ENCODE data around the gene C1orf50.

C1orf50 gene

DNA sequence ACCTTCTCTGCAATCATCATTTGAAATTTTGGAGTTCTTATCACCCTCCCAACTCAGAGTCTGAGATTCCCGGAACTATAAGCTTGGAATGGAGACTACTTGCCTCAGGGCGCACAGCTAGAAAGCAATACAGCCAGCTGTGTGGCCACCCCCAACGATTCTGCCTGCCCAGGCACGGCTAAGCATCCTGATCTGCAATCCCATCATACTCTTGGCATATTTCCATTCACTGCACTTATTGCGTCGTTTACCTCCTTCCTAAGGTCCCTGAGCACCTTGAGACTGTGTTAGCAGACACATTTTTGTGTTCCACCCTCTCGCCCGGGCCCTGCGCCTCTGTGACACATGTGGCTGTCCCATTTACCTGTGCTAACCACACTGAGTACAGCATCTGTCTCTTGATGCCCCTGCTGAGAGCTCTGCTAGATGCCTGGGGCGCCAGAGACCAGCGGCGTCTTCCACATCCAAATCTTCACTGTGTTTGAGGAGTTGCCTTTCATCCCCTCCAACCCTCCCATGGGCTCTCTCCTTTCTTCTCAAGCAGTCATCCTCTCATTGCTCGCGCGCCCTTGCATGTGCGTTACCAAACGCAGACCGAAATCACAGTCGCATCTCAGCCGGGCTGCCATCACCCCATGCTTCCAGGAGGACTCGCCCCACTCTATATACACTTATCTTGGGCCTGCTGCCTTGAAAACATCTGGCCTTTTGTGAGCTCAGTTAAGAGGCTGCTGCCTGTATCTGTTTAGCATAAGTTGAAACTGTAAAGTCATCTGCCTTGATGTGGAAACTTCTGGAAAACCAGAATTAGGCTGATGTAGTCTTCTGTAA is 23.5 kb upstream of the C1orf50 start:
- Histone ChIP-seq H3K36me3 (ENCODE audit: control insufficient read depth in 2 of 2, insufficient read depth in 1 of 2, low read length in 2 of 2) (peaks cover 0 to 32% of the 10 kb centered on the region in 2 experiments; a peak in 2 of 3 replicates), H3K27ac (ENCODE audit: extremely low read depth, low read depth, low read length) (no peak overlapping the region), H3K4me3 (ENCODE audit: low read depth, low read length) (no peak overlapping the region), H3K9me3 (ENCODE audit: control insufficient read depth, insufficient read depth, low read depth, low read length) (no peaks in the 10 kb centered on the region), H3K4me1 (ENCODE audit: control insufficient read depth, insufficient read depth, low read length) (no peaks in the 10 kb centered on the region)
- CTCF ChIA-PET = interaction anchor here (1.9 kb wide), 1 partner anchor 165 kb away, joined by 7 read pairs; no protein-coding TSS in a partner anchor
- POLR2A ChIA-PET = interaction anchor here (1.6 kb wide), 1 partner anchor 61 kb away, joined by 8 read pairs; the partner anchor contains the start of gene YBX1
- TF ChIP-seq ZBTB17 (tag by site-specific recombination; IDR thresholded peaks at IDR 0.05) (peak; percentile 73), ZNF561 (tag by site-specific recombination; IDR thresholded peaks at IDR 0.05; ENCODE audit: borderline replicate concordance) (no peak), ZNF214 (tag by site-specific recombination; IDR thresholded peaks at IDR 0.05; ENCODE audit: borderline replicate concordance) (no peak), ZNF354C (tag by site-specific recombination; IDR thresholded peaks at IDR 0.05; ENCODE audit: borderline replicate concordance, low read depth) (no peak), IKZF3 (tag by site-specific recombination; IDR thresholded peaks at IDR 0.05) (no peak), ZNF211 (tag by site-specific recombination; IDR thresholded peaks at IDR 0.05; ENCODE audit: low read depth) (no peak), KLF8 (tag by site-specific recombination; IDR thresholded peaks at IDR 0.05) (no peak), GLI2 (tag by site-specific recombination; IDR thresholded peaks at IDR 0.05; ENCODE audit: borderline replicate concordance, low read depth) (no peak), ZNF677 (tag by site-specific recombination; IDR thresholded peaks at IDR 0.05) (no peak), ZNF747 (tag by site-specific recombination; IDR thresholded peaks at IDR 0.05) (no peak), ZNF600 (tag by site-specific recombination; IDR thresholded peaks at IDR 0.05) (0 out of 2 replicates have a peak, but pooled peaks have one; percentile 20), ZNF843 (tag by site-specific recombination; IDR thresholded peaks at IDR 0.05) (no peak), GLIS1 (tag by site-specific recombination; IDR thresholded peaks at IDR 0.05) (peak; percentile 42; the same call in 1 of the 2 replicates), GLI4 (tag by site-specific recombination; IDR thresholded peaks at IDR 0.05) (no peak), ZIC2 (tag by site-specific recombination; IDR thresholded peaks at IDR 0.05) (peak; percentile 67)
- TF ChIP-seq, protein P1, sequence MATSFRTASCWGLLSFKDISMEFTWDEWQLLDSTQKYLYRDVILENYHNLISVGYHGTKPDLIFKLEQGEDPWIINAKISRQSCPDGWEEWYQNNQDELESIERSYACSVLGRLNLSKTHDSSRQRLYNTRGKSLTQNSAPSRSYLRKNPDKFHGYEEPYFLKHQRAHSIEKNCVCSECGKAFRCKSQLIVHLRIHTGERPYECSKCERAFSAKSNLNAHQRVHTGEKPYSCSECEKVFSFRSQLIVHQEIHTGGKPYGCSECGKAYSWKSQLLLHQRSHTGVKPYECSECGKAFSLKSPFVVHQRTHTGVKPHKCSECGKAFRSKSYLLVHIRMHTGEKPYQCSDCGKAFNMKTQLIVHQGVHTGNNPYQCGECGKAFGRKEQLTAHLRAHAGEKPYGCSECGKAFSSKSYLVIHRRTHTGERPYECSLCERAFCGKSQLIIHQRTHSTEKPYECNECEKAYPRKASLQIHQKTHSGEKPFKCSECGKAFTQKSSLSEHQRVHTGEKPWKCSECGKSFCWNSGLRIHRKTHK (tag by site-specific recombination; IDR thresholded peaks at IDR 0.05) = no peak
- TF ChIP-seq, protein P2, sequence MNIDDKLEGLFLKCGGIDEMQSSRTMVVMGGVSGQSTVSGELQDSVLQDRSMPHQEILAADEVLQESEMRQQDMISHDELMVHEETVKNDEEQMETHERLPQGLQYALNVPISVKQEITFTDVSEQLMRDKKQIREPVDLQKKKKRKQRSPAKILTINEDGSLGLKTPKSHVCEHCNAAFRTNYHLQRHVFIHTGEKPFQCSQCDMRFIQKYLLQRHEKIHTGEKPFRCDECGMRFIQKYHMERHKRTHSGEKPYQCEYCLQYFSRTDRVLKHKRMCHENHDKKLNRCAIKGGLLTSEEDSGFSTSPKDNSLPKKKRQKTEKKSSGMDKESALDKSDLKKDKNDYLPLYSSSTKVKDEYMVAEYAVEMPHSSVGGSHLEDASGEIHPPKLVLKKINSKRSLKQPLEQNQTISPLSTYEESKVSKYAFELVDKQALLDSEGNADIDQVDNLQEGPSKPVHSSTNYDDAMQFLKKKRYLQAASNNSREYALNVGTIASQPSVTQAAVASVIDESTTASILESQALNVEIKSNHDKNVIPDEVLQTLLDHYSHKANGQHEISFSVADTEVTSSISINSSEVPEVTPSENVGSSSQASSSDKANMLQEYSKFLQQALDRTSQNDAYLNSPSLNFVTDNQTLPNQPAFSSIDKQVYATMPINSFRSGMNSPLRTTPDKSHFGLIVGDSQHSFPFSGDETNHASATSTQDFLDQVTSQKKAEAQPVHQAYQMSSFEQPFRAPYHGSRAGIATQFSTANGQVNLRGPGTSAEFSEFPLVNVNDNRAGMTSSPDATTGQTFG (tag by site-specific recombination; IDR thresholded peaks at IDR 0.05; ENCODE audit: borderline replicate concordance) = no peak
- TF ChIP-seq, protein P3, sequence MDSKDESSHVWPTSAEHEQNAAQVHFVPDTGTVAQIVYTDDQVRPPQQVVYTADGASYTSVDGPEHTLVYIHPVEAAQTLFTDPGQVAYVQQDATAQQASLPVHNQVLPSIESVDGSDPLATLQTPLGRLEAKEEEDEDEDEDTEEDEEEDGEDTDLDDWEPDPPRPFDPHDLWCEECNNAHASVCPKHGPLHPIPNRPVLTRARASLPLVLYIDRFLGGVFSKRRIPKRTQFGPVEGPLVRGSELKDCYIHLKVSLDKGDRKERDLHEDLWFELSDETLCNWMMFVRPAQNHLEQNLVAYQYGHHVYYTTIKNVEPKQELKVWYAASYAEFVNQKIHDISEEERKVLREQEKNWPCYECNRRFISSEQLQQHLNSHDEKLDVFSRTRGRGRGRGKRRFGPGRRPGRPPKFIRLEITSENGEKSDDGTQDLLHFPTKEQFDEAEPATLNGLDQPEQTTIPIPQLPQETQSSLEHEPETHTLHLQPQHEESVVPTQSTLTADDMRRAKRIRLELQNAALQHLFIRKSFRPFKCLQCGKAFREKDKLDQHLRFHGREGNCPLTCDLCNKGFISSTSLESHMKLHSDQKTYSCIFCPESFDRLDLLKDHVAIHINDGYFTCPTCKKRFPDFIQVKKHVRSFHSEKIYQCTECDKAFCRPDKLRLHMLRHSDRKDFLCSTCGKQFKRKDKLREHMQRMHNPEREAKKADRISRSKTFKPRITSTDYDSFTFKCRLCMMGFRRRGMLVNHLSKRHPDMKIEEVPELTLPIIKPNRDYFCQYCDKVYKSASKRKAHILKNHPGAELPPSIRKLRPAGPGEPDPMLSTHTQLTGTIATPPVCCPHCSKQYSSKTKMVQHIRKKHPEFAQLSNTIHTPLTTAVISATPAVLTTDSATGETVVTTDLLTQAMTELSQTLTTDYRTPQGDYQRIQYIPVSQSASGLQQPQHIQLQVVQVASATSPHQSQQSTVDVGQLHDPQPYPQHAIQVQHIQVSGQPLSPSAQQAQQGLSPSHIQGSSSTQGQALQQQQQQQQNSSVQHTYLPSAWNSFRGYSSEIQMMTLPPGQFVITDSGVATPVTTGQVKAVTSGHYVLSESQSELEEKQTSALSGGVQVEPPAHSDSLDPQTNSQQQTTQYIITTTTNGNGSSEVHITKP (tag by site-specific recombination; IDR thresholded peaks at IDR 0.05) = peak; percentile 47
- TF ChIP-seq, protein P4, sequence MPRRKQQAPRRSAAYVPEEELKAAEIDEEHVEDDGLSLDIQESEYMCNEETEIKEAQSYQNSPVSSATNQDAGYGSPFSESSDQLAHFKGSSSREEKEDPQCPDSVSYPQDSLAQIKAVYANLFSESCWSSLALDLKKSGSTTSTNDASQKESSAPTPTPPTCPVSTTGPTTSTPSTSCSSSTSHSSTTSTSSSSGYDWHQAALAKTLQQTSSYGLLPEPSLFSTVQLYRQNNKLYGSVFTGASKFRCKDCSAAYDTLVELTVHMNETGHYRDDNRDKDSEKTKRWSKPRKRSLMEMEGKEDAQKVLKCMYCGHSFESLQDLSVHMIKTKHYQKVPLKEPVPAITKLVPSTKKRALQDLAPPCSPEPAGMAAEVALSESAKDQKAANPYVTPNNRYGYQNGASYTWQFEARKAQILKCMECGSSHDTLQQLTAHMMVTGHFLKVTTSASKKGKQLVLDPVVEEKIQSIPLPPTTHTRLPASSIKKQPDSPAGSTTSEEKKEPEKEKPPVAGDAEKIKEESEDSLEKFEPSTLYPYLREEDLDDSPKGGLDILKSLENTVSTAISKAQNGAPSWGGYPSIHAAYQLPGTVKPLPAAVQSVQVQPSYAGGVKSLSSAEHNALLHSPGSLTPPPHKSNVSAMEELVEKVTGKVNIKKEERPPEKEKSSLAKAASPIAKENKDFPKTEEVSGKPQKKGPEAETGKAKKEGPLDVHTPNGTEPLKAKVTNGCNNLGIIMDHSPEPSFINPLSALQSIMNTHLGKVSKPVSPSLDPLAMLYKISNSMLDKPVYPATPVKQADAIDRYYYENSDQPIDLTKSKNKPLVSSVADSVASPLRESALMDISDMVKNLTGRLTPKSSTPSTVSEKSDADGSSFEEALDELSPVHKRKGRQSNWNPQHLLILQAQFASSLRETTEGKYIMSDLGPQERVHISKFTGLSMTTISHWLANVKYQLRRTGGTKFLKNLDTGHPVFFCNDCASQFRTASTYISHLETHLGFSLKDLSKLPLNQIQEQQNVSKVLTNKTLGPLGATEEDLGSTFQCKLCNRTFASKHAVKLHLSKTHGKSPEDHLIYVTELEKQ (tag by site-specific recombination; IDR thresholded peaks at IDR 0.05; ENCODE audit: borderline replicate concordance) = no peak
- TF ChIP-seq, protein P5, sequence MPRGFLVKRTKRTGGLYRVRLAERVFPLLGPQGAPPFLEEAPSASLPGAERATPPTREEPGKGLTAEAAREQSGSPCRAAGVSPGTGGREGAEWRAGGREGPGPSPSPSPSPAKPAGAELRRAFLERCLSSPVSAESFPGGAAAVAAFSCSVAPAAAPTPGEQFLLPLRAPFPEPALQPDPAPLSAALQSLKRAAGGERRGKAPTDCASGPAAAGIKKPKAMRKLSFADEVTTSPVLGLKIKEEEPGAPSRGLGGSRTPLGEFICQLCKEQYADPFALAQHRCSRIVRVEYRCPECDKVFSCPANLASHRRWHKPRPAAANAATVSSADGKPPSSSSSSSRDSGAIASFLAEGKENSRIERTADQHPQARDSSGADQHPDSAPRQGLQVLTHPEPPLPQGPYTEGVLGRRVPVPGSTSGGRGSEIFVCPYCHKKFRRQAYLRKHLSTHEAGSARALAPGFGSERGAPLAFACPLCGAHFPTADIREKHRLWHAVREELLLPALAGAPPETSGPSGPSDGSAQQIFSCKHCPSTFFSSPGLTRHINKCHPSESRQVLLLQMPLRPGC (tag by site-specific recombination; IDR thresholded peaks at IDR 0.05) = no peak
